ENCODE measurements around the gene PTGDS.

PTGDS gene

GRCh38 chr9:136934277-136934676 is 43.0 kb upstream of the PTGDS start:
- Histone ChIP-seq H2AK5ac (ENCODE audit: low read length) (no peak overlapping the region), H3K79me1 (ENCODE audit: low read length) (no peaks in the 10 kb centered on the region), H3K27me3 (ENCODE audit: insufficient read depth, low read length) (no peaks in the 10 kb centered on the region), H3K23ac (ENCODE audit: low read length) (no peak overlapping the region), H3K27ac (ENCODE audit: low read depth, low read length) (no peak overlapping the region), H3K36me3 (ENCODE audit: control insufficient read depth in 1 of 2, insufficient read depth in 2 of 2, low read length in 2 of 2) (peaks cover 17 to 24% of the 10 kb centered on the region in 2 experiments), H2AFZ (ENCODE audit: insufficient read depth, low read length, poor library complexity) (no peak overlapping the region), H3K9ac (ENCODE audit: low read length) (no peak overlapping the region), H2BK5ac (ENCODE audit: low read depth, low read length, poor library complexity) (no peak overlapping the region), H4K8ac (ENCODE audit: low read depth, low read length) (no peak overlapping the region), H3K18ac (ENCODE audit: low read length) (no peak overlapping the region), H2BK120ac (ENCODE audit: insufficient read depth, low read length, poor library complexity) (no peak overlapping the region), H4K12ac (ENCODE audit: low read depth, low read length) (no peak overlapping the region), H4K91ac (ENCODE audit: low read depth, low read length) (no peak overlapping the region), H3K4me3 (ENCODE audit: low read depth, low read length) (no peak overlapping the region), H2BK12ac (ENCODE audit: low read length) (no peak overlapping the region), H3K4me2 (ENCODE audit: low read length) (no peak overlapping the region), H3K14ac (ENCODE audit: low read length) (no peak overlapping the region), H3K79me2 (ENCODE audit: control insufficient read depth, insufficient read depth, low read length, poor library complexity) (no peaks in the 10 kb centered on the region), H3K4me1 (ENCODE audit: control insufficient read depth in 1 of 2, insufficient read depth in 2 of 2, low read length in 2 of 2) (peaks cover 0 to 3% of the 10 kb centered on the region in 2 experiments), H3K9me3 (ENCODE audit: insufficient read depth, low read depth, low read length) (no peaks in the 10 kb centered on the region), H3K4ac (ENCODE audit: low read depth, low read length) (no peak overlapping the region)
- no peak for DNase-seq
- WGBS (ENCODE audit: extremely low coverage, insufficient coverage, insufficient read length), result no CpG with 5 or more reads among the region's 3 CpGs

DNA sequence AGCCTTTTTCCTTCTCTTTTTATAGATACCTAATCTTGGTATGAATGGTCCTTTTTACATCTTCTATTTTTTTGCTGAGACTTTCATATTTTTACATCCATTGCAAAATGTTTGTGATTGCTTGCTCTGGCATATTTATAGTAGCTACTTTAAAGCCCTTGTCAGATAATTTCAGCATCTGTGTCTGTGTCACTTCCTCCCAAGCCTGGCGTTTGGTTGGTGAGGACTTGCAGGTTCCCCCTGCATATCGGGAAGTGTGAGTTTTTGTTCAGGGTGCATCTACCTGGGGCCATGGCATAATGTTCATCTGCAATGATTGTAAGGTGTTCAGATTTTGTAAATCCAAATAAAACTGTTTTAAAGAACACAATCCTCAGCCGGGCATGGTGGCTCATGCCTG is 41.7 kb upstream of the PTGDS start:
- Histone ChIP-seq H3K9ac (ENCODE audit: low read length) (peak overlapping the region; percentile 68), H3K4me3 (ENCODE audit: low read depth, low read length) (no peak overlapping the region), H2BK5ac (ENCODE audit: low read depth, low read length, poor library complexity) (no peak overlapping the region), H3K4me1 (ENCODE audit: control insufficient read depth in 1 of 2, insufficient read depth in 2 of 2, low read length in 2 of 2) (peaks cover 0 to 3% of the 10 kb centered on the region in 2 experiments), H4K12ac (ENCODE audit: low read depth, low read length) (no peak overlapping the region), H3K79me2 (ENCODE audit: control insufficient read depth, insufficient read depth, low read length, poor library complexity) (no peaks in the 10 kb centered on the region), H3K23ac (ENCODE audit: low read length) (no peak overlapping the region), H3K27ac (ENCODE audit: low read depth, low read length) (no peak overlapping the region), H3K14ac (ENCODE audit: low read length) (no peak overlapping the region), H3K27me3 (ENCODE audit: insufficient read depth, low read length) (no peaks in the 10 kb centered on the region), H3K18ac (ENCODE audit: low read length) (no peak overlapping the region), H3K4ac (ENCODE audit: low read depth, low read length) (no peak overlapping the region), H3K9me3 (ENCODE audit: insufficient read depth, low read depth, low read length) (no peaks in the 10 kb centered on the region), H3K36me3 (ENCODE audit: control insufficient read depth in 1 of 2, insufficient read depth in 2 of 2, low read length in 2 of 2) (peaks cover 29 to 33% of the 10 kb centered on the region in 2 experiments), H4K91ac (ENCODE audit: low read depth, low read length) (no peak overlapping the region), H3K4me2 (ENCODE audit: low read length) (no peak overlapping the region), H4K8ac (ENCODE audit: low read depth, low read length) (no peak overlapping the region), H2AFZ (ENCODE audit: insufficient read depth, low read length, poor library complexity) (no peak overlapping the region), H2BK120ac (ENCODE audit: insufficient read depth, low read length, poor library complexity) (no peak overlapping the region), H2BK12ac (ENCODE audit: low read length) (no peak overlapping the region), H3K79me1 (ENCODE audit: low read length) (no peaks in the 10 kb centered on the region), H2AK5ac (ENCODE audit: low read length) (no peak overlapping the region)
- DNase-seq, result no peak
- WGBS (ENCODE audit: extremely low coverage, insufficient coverage, insufficient read length), result no CpG with 5 or more reads among the region's 3 CpGs

GRCh38 chr9:136936645-136937170 is 40.6 kb upstream of the PTGDS start:
- Histone ChIP-seq H2BK120ac (ENCODE audit: insufficient read depth, low read length, poor library complexity) (no peak overlapping the region), H3K9ac (ENCODE audit: low read length) (no peak overlapping the region), H2AK5ac (ENCODE audit: low read length) (no peak overlapping the region), H2AFZ (ENCODE audit: insufficient read depth, low read length, poor library complexity) (no peak overlapping the region), H3K9me3 (ENCODE audit: insufficient read depth, low read depth, low read length) (peaks cover 1% of the 10 kb centered on the region), H3K14ac (ENCODE audit: low read length) (no peak overlapping the region), H3K4ac (ENCODE audit: low read depth, low read length) (no peak overlapping the region), H4K8ac (ENCODE audit: low read depth, low read length) (no peak overlapping the region), H3K4me1 (ENCODE audit: control insufficient read depth in 1 of 2, insufficient read depth in 2 of 2, low read length in 2 of 2) (peaks cover 0 to 3% of the 10 kb centered on the region in 2 experiments), H3K36me3 (ENCODE audit: control insufficient read depth in 1 of 2, insufficient read depth in 2 of 2, low read length in 2 of 2) (peaks cover 38 to 40% of the 10 kb centered on the region in 2 experiments), H2BK5ac (ENCODE audit: low read depth, low read length, poor library complexity) (no peak overlapping the region), H3K23ac (ENCODE audit: low read length) (no peak overlapping the region), H4K12ac (ENCODE audit: low read depth, low read length) (no peak overlapping the region), H3K27me3 (ENCODE audit: insufficient read depth, low read length) (no peaks in the 10 kb centered on the region), H3K4me2 (ENCODE audit: low read length) (no peak overlapping the region), H3K79me1 (ENCODE audit: low read length) (no peaks in the 10 kb centered on the region), H3K27ac (ENCODE audit: low read depth, low read length) (no peak overlapping the region), H4K91ac (ENCODE audit: low read depth, low read length) (no peak overlapping the region), H2BK12ac (ENCODE audit: low read length) (no peak overlapping the region), H3K4me3 (ENCODE audit: low read depth, low read length) (no peak overlapping the region), H3K79me2 (ENCODE audit: control insufficient read depth, insufficient read depth, low read length, poor library complexity) (no peaks in the 10 kb centered on the region), H3K18ac (ENCODE audit: low read length) (no peak overlapping the region)
- no peak for DNase-seq
- no CpG with 5 or more reads among the region's 8 CpGs for WGBS (ENCODE audit: extremely low coverage, insufficient coverage, insufficient read length)

DNA sequence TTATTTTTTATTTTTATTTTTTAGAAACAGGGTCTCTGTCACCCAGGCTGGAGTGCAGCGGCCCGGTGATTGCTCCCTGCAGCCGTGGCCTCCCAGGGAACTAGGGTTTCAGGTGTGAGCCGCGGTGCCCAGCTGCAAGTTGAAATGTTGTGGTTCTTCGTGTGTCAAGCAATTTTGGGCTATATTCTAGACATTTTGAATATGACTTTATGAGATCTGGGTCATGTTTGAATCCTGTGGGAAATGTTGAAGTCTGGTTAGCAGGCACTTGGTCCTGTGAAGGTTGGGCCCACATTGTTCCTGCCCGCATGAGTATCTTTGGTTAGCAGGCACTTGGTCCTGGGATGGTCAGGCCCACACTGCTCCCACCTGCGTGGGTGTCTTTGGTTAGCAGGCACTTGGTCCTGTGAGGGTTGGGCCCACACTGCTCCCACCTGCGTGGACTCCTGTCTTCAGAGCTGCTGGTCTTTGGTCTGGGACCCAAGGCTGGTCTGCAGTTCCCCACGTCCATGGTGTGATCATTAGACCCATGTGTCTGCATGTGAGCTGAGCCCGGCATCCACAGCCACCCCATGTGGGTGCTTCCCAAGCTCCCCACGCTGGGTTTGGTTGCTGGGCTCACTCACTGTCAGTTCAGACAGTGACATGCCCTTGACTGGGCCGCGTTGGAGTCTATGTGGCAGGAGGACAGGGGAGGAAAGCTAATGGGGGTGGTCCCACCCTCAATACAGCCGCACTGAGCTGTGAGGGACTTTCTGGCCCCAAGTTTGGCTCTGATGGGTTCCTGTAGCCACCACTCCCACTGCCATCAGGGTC is 39.9 kb upstream of the PTGDS start:
- no peaks in the 10 kb centered on the region for H3K79me1 ChIP-seq (ENCODE audit: low read length)
- no peak overlapping the region for H2AK5ac ChIP-seq (ENCODE audit: low read length)
- H4K8ac ChIP-seq (ENCODE audit: low read depth, low read length), result no peak overlapping the region
- no peaks in the 10 kb centered on the region for H3K27me3 ChIP-seq (ENCODE audit: insufficient read depth, low read length)
- H3K14ac ChIP-seq (ENCODE audit: low read length), result no peak overlapping the region
- no CpG with 5 or more reads among the region's 15 CpGs for WGBS (ENCODE audit: extremely low coverage, insufficient coverage, insufficient read length)
- H3K4me1 ChIP-seq (ENCODE audit: control insufficient read depth in 1 of 2, insufficient read depth in 2 of 2, low read length in 2 of 2), result peaks cover 0 to 3% of the 10 kb centered on the region in 2 experiments
- peaks cover 45 to 46% of the 10 kb centered on the region in 2 experiments for H3K36me3 ChIP-seq (ENCODE audit: control insufficient read depth in 1 of 2, insufficient read depth in 2 of 2, low read length in 2 of 2)
- H3K4me3 ChIP-seq (ENCODE audit: low read depth, low read length), result no peak overlapping the region
- no peak for DNase-seq
- H3K9ac ChIP-seq (ENCODE audit: low read length), result no peak overlapping the region
- peaks cover 1% of the 10 kb centered on the region for H3K9me3 ChIP-seq (ENCODE audit: insufficient read depth, low read depth, low read length)
- no peak overlapping the region for H2AFZ ChIP-seq (ENCODE audit: insufficient read depth, low read length, poor library complexity)
- no peak overlapping the region for H2BK120ac ChIP-seq (ENCODE audit: insufficient read depth, low read length, poor library complexity)
- no peaks in the 10 kb centered on the region for H3K79me2 ChIP-seq (ENCODE audit: control insufficient read depth, insufficient read depth, low read length, poor library complexity)
- no peak overlapping the region for H3K4me2 ChIP-seq (ENCODE audit: low read length)
- no peak overlapping the region for H3K23ac ChIP-seq (ENCODE audit: low read length)
- H3K4ac ChIP-seq (ENCODE audit: low read depth, low read length), result no peak overlapping the region
- no peak overlapping the region for H2BK12ac ChIP-seq (ENCODE audit: low read length)
- no peak overlapping the region for H4K91ac ChIP-seq (ENCODE audit: low read depth, low read length)
- no peak overlapping the region for H4K12ac ChIP-seq (ENCODE audit: low read depth, low read length)
- H3K27ac ChIP-seq (ENCODE audit: low read depth, low read length), result no peak overlapping the region
- H3K18ac ChIP-seq (ENCODE audit: low read length), result no peak overlapping the region
- no peak overlapping the region for H2BK5ac ChIP-seq (ENCODE audit: low read depth, low read length, poor library complexity)
